ENCODE results near the gene VTI1A. TPM values are rescaled to one million over a fixed set of nuclear protein-coding genes. Genes with fewer than 3 reads are reported as not detected.

Gene VTI1A
- total RNA-seq, 1 experiment from 2014 or later: 22.0 TPM

GRCh38 chr10:112503643-112504042, 56.6 kb downstream of the VTI1A start:
- Histone ChIP-seq H3K79me2 (ENCODE audit: insufficient read depth, low read length) (no peaks in the 10 kb centered on the region), H3K4ac (ENCODE audit: low read depth, low read length) (no peak overlapping the region), H3K9ac (ENCODE audit: extremely low read depth, insufficient read length, low read length) (no peak overlapping the region), H3T11ph (ENCODE audit: low read length) (no peak overlapping the region), H4K20me1 (ENCODE audit: control insufficient read depth, insufficient read depth, insufficient read length) (no peaks in the 10 kb centered on the region), H2BK5ac (ENCODE audit: insufficient read length, low read length) (no peak overlapping the region), H4K5ac (ENCODE audit: insufficient read length, low read depth, low read length) (no peak overlapping the region), H2AK5ac (ENCODE audit: insufficient read length, low read length) (no peak overlapping the region), H2BK15ac (ENCODE audit: low read depth, low read length) (no peak overlapping the region), H3K18ac (ENCODE audit: insufficient read length, low read depth, low read length) (no peak overlapping the region), H3K27ac (ENCODE audit: insufficient read length, low read depth, low read length) (no peak overlapping the region), H3K4me1 (ENCODE audit: insufficient read depth, low read length) (no peaks in the 10 kb centered on the region; the same call in 1 of the 2 replicates), H3K23ac (ENCODE audit: insufficient read length, low read depth, low read length) (no peak overlapping the region), H3K14ac (ENCODE audit: insufficient read depth, low read length) (no peak overlapping the region), H3K27me3 (ENCODE audit: insufficient read depth, low read length) (no peaks in the 10 kb centered on the region), H3K79me1 (ENCODE audit: insufficient read depth, low read depth, low read length, poor library complexity, severe bottlenecking) (no peaks in the 10 kb centered on the region), H3K9me3 (ENCODE audit: control insufficient read depth, low read depth, low read length) (no peaks in the 10 kb centered on the region), H3K56ac (ENCODE audit: insufficient read length, low read depth, low read length) (no peak overlapping the region), H3K4me2 (ENCODE audit: insufficient read depth, insufficient read length, low read length) (no peak overlapping the region), H2BK12ac (ENCODE audit: insufficient read length, low read depth, low read length) (no peak overlapping the region), H4K8ac (replicated peaks; ENCODE audit: insufficient read length, low read depth, low read length) (no peak overlapping the region), H3K23me2 (ENCODE audit: insufficient read length, low read depth, low read length, poor library complexity, severe bottlenecking) (no peaks in the 10 kb centered on the region), H2BK20ac (ENCODE audit: low read depth, low read length, poor library complexity, severe bottlenecking) (no peak overlapping the region), H4K91ac (ENCODE audit: insufficient read length, low read depth, low read length) (no peak overlapping the region), H2AFZ (ENCODE audit: low read length) (no peak overlapping the region), H2BK120ac (ENCODE audit: low read depth, low read length, poor library complexity, severe bottlenecking) (no peak overlapping the region)
- Mint-ChIP-seq H3K27me3 (ENCODE audit: low read depth) (no peaks in the 10 kb centered on the region), H3K9me3 (no peaks in the 10 kb centered on the region), H3K4me1 (peaks cover 0 to 10% of the 10 kb centered on the region in 2 experiments; a peak in 2 of 4 replicates), H3K27ac (no peak overlapping the region), H3K4me3 (no peak overlapping the region), H3K36me3 (ENCODE audit: insufficient read depth in 1 of 3, low read depth in 3 of 3) (no peaks in the 10 kb centered on the region)
- TF ChIP-seq CTCF (conservative IDR thresholded peaks at IDR 0.05): no peak
- no peak for DNase-seq
- WGBS (ENCODE audit: extremely low coverage, insufficient read length, low lambda C conversion rate): no CpG with 5 or more reads among the region's 2 CpGs

All from H9 (cell line).